Measurements from ENCODE around the gene NUDT4. TPM values are rescaled to one million over a fixed set of nuclear protein-coding genes. Genes with fewer than 3 reads are reported as not detected.

The NUDT4 gene
- total RNA-seq, 1 donor from 2014 or later, result 52.2 TPM

GRCh38 chr12:93338598-93338997, 39.1 kb upstream of the NUDT4 start:
- no peak for TF ChIP-seq CTCF (IDR thresholded peaks at IDR 0.05)
- no peaks in the 10 kb centered on the region for H3K9me3 ChIP-seq
- H3K27me3 ChIP-seq, result no peaks in the 10 kb centered on the region
- H3K36me3 ChIP-seq, result no peaks in the 10 kb centered on the region
- no peak for DNase-seq
- ATAC-seq, result no peak
- no peak overlapping the region for H3K27ac ChIP-seq
- H3K4me1 ChIP-seq, result no peaks in the 10 kb centered on the region
- intact Hi-C loops (cut with DNase I), result no loop called here
- H3K4me3 ChIP-seq, result no peak overlapping the region

DNA sequence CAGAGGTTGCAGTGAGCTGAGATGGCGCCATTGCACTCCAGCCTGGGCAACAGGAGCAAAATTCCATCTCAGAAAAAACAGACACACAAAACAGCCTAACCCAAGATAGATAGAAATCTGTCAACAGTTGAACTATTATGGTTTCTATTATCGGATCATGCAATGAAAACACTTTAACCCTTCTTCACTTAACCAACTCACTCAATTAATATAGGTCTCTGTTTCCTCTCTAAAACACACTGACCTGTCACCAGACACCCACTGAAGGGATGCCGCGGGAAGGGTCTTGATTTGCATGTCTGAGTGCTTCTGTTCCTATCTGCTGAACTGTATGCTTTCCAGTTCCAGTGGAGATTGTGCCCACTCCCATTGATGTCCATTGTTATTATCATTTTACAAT, 38.0 kb upstream of the NUDT4 start:
- Histone ChIP-seq H3K4me1 (no peaks in the 10 kb centered on the region), H3K36me3 (no peaks in the 10 kb centered on the region), H3K27ac (no peak overlapping the region), H3K27me3 (no peaks in the 10 kb centered on the region), H3K9me3 (no peaks in the 10 kb centered on the region), H3K4me3 (no peak overlapping the region)
- no peak for ATAC-seq
- intact Hi-C loops (cut with DNase I), result no loop called here
- no peak for TF ChIP-seq CTCF (IDR thresholded peaks at IDR 0.05)
- DNase-seq, result no peak

DNA sequence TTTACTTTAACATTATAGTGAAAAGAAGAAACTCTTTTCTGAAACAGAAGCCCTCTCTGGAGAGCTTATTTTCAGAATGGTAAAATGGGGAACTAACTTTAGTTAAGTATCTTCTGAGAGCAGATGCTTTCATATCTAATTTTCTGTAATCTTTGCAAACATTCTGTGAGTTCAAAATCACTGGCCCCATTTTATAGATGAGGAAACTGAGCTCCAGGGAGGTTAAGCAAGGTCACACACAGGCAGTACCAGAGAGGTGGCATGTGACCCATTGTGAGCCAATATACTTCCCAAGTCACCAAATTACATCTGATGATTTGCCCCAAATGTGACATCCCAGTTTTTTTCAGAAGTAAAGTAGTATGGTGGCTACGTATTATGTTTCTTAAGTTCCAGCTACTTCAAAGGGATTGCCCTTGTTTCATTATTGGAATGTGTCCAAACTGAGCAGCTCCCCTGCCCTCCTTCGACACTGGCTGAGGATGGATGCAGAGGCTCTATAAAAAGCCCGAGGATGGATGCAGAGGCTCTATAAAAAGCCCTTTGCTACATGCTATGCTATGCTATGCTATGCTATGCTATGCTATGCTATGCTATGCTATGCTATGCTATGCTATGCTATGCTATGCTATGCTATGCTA, 36.2 kb upstream of the NUDT4 start:
- Histone ChIP-seq H3K27me3 (no peaks in the 10 kb centered on the region), H3K4me1 (no peaks in the 10 kb centered on the region), H3K27ac (no peak overlapping the region), H3K4me3 (no peak overlapping the region), H3K9me3 (no peaks in the 10 kb centered on the region), H3K36me3 (no peaks in the 10 kb centered on the region)
- no peak for ATAC-seq
- intact Hi-C loops (cut with DNase I), result no loop called here
- no peak for TF ChIP-seq CTCF (IDR thresholded peaks at IDR 0.05)
- DNase-seq, result no peak

DNA sequence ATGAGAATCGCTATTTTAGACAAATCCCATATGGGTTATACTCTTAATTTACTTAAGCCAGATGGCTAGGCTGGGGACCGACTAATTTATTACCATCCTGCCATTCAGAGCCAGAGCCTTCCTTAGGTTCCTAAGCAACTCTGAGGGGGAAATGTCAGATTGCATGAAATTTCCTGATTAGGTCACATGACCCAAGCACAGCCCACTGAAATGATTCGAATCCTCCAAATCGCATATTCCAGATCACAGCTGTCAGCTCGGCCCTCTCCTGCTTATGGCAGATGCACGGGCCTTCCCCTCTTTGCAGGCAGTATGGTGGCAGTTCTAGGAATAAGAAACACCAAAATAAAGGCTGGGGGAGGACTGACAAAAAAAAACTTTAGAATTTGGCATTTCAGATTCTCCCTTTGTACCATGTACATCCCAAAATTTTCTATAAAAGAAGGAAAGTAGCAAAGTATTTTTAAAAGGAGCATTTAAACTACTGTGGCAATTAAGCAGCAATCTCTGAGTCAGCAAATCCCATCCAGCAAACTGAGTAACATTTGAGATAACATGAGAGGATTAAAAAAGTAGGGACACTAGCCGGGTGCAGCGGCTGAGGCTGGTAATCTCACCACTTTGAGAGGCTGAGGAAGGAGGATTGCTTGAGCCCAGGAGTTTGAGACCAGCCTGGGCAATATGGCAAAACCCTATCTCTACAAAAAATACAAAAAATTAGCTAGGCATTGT, 30.5 kb upstream of the NUDT4 start:
- H3K27me3 ChIP-seq, result no peaks in the 10 kb centered on the region
- no peaks in the 10 kb centered on the region for H3K36me3 ChIP-seq
- ATAC-seq (no peak), DNase-seq (no peak)
- no peak for TF ChIP-seq CTCF (IDR thresholded peaks at IDR 0.05)
- H3K9me3 ChIP-seq, result no peaks in the 10 kb centered on the region
- no peak overlapping the region for H3K27ac ChIP-seq
- H3K4me1 ChIP-seq, result no peaks in the 10 kb centered on the region
- intact Hi-C loops (cut with DNase I), result no loop called here
- H3K4me3 ChIP-seq, result no peak overlapping the region

DNA sequence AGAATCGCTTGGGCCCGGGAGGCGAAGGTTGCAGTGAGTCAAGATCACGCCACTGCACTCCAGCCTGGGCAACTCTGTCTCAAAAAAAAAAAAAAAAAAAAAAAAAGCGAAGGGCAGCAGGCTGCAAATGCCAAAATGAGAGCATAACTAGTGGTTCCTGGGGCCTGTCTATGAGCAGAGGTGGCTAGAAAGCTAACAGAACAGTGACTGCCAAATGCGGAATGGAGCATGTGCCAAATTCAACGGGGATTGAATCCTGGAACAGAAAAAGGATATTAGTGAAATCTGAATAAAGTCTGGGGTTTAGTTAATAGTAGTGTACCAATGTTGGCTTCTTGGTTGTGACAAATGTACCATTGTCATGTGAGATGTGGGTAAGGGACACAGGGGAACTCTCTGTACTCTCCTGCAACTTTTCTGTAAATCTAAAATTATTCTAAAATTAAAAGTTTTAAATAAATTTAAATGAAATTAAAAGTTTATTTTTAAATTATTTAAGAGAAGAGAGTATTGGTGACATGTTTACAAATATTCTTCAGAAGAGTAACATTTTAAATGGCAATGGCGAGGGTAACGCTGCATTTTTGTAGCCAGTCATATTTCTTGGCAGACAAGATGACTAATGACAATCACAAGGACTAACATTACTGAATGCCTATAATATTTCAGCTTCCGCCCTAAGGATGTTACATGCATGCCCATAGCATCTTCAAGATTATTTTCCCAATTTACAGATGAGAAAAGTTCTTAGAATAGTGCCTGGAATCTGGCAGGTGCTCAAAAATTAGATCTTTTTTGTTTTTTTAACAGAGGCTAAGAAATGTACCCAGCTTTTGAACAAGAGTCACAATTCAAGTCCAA, 28.9 kb upstream of the NUDT4 start:
- Histone ChIP-seq H3K4me1 (no peaks in the 10 kb centered on the region), H3K4me3 (no peak overlapping the region), H3K9me3 (no peaks in the 10 kb centered on the region), H3K27me3 (no peaks in the 10 kb centered on the region), H3K27ac (no peak overlapping the region), H3K36me3 (no peaks in the 10 kb centered on the region)
- intact Hi-C loops (cut with DNase I), result no loop called here
- ATAC-seq (no peak), DNase-seq (no peak)
- TF ChIP-seq CTCF (IDR thresholded peaks at IDR 0.05), result no peak

Data from upper lobe of right lung (tissue), 1 donor.